ENCODE results near the gene MESP1.

MESP1 gene

GRCh38 chr15:89745768-89746167 lies 5.3 kb downstream of the MESP1 start (continued):
- peak; percentile 15; the same call in 1 of the 2 replicates for TF ChIP-seq ZNF148 (tag by site-specific recombination; IDR thresholded peaks at IDR 0.05; ENCODE audit: borderline replicate concordance)
- 0 out of 2 replicates have a peak, but pooled peaks have one; percentile 13 for TF ChIP-seq ZNF571 (tag by site-specific recombination; IDR thresholded peaks at IDR 0.05)
- TF ChIP-seq ZNF112 (tag by site-specific recombination; IDR thresholded peaks at IDR 0.05), result no peak
- no peak for TF ChIP-seq ATF2 (tag by site-specific recombination; IDR thresholded peaks at IDR 0.05; ENCODE audit: low read depth)
- no peak for TF ChIP-seq ZNF626 (tag by site-specific recombination; IDR thresholded peaks at IDR 0.05)
- no peak for TF ChIP-seq ZNF621 (tag by site-specific recombination; IDR thresholded peaks at IDR 0.05)
- TF ChIP-seq ZNF776 (tag by site-specific recombination; IDR thresholded peaks at IDR 0.05; ENCODE audit: borderline replicate concordance), result peak; percentile 79; the same call in 1 of the 2 replicates
- no peak for TF ChIP-seq ZFP37 (tag by site-specific recombination; IDR thresholded peaks at IDR 0.05)
- TF ChIP-seq ZBTB1 (tag by site-specific recombination; IDR thresholded peaks at IDR 0.05), result no peak
- peak; percentile 90 for TF ChIP-seq EGR2 (tag by site-specific recombination; IDR thresholded peaks at IDR 0.05; ENCODE audit: low read depth)
- TF ChIP-seq SALL2 (tag by site-specific recombination; IDR thresholded peaks at IDR 0.05; ENCODE audit: borderline replicate concordance), result 0 out of 2 replicates have a peak, but pooled peaks have one; percentile 39
- TF ChIP-seq ZFP3 (tag by site-specific recombination; IDR thresholded peaks at IDR 0.05; ENCODE audit: low read depth), result no peak
- TF ChIP-seq ZNF223 (tag by site-specific recombination; IDR thresholded peaks at IDR 0.05), result no peak
- no peak for TF ChIP-seq GLI2 (tag by site-specific recombination; IDR thresholded peaks at IDR 0.05; ENCODE audit: borderline replicate concordance, low read depth)
- TF ChIP-seq, protein P1, sequence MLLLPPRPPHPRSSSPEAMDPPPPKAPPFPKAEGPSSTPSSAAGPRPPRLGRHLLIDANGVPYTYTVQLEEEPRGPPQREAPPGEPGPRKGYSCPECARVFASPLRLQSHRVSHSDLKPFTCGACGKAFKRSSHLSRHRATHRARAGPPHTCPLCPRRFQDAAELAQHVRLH (tag by site-specific recombination; IDR thresholded peaks at IDR 0.05), result no peak
- no peak for TF ChIP-seq ZNF792 (tag by site-specific recombination; IDR thresholded peaks at IDR 0.05)
- TF ChIP-seq ZNF692 (tag by site-specific recombination; IDR thresholded peaks at IDR 0.05), result no peak
- TF ChIP-seq ZNF561 (tag by site-specific recombination; IDR thresholded peaks at IDR 0.05; ENCODE audit: borderline replicate concordance), result no peak
- no peak for TF ChIP-seq ZBTB7A (tag by site-specific recombination; IDR thresholded peaks at IDR 0.05; ENCODE audit: low read depth)
- no peak for TF ChIP-seq KLF17 (tag by site-specific recombination; IDR thresholded peaks at IDR 0.05)
- no peak for TF ChIP-seq SP3 (tag by site-specific recombination; IDR thresholded peaks at IDR 0.05)
- TF ChIP-seq GLI4 (tag by site-specific recombination; IDR thresholded peaks at IDR 0.05), result no peak
- TF ChIP-seq ZNF324 (tag by site-specific recombination; IDR thresholded peaks at IDR 0.05), result no peak
- TF ChIP-seq ZNF747 (tag by site-specific recombination; IDR thresholded peaks at IDR 0.05), result no peak
- TF ChIP-seq RBAK (tag by site-specific recombination; IDR thresholded peaks at IDR 0.05), result no peak
- TF ChIP-seq ZNF416 (tag by site-specific recombination; IDR thresholded peaks at IDR 0.05), result no peak
